DND-41 (cell line): ENCODE measurements around the gene HOXD10.

ENCODE experiments used
- ATAC-seq: fragments of 200-7000 bp; cut with Tn5 transposase; 3 replicates; pipeline ENCODE4 v1.9.1; 2021; ENCODE audit warnings: low read depth; ENCODE audit not compliant: insufficient read depth
- DNase-seq: peaks from one replicate; pipeline ENCODE4 v3.0.0-alpha.2; 2020
- H2AFZ ChIP-seq: 2 replicates; pipeline ENCODE4 v1.6.0; 2012; ENCODE audit warnings: low read depth, low read length
- H3K27ac ChIP-seq: 2 replicates; pipeline ENCODE4 v1.5.1; 2012; ENCODE audit warnings: low read length, inconsistent platforms
- H3K27me3 ChIP-seq: fragments of 200-600 bp; sonication (generic); 2 replicates; pipeline ENCODE4 v1.6.0; 2012; ENCODE audit warnings: low read length, mild to moderate bottlenecking, inconsistent platforms; ENCODE audit not compliant: insufficient read depth, poor library complexity
- H3K36me3 ChIP-seq: 2 replicates; pipeline ENCODE4 v1.5.1; 2012; ENCODE audit warnings: low read length, inconsistent platforms; ENCODE audit not compliant: insufficient read depth
- H3K4me1 ChIP-seq: 2 replicates; pipeline ENCODE4 v1.5.1; 2012; ENCODE audit warnings: mild to moderate bottlenecking, low read length; ENCODE audit not compliant: insufficient read depth
- H3K4me2 ChIP-seq: 2 replicates; pipeline ENCODE4 v1.6.0; 2012; ENCODE audit warnings: mild to moderate bottlenecking, moderate library complexity, low read length, inconsistent platforms; ENCODE audit not compliant: insufficient read depth
- H3K4me3 ChIP-seq, 2 experiments: fragments of 200-600 bp in 1 of 2; shearing (Covaris generic) in 1 of 2; 2 replicates each; pipeline ENCODE4 v1.5.1; 2012 to 2016; ENCODE audit warnings: inconsistent platforms in 2 of 2, low read length in 2 of 2, mild to moderate bottlenecking in 2 of 2, low read depth in 1 of 2, moderate library complexity in 1 of 2
- H3K79me2 ChIP-seq: 2 replicates; pipeline ENCODE4 v1.6.0; 2012; ENCODE audit warnings: low read length, inconsistent platforms; ENCODE audit not compliant: insufficient read depth
- H3K9ac ChIP-seq: 2 replicates; pipeline ENCODE4 v1.6.0; 2012; ENCODE audit warnings: low read depth, mild to moderate bottlenecking, inconsistent platforms, low read length, moderate library complexity
- H3K9me3 ChIP-seq: 2 replicates; pipeline ENCODE4 v1.5.1; 2012; ENCODE audit warnings: low read length, moderate library complexity, mild to moderate bottlenecking, inconsistent platforms; ENCODE audit not compliant: insufficient read depth, severe bottlenecking
- H4K20me1 ChIP-seq: 2 replicates; pipeline ENCODE4 v1.6.0; 2012; ENCODE audit warnings: low read length; ENCODE audit not compliant: insufficient read depth
- CTCF ChIP-seq: IDR thresholded peaks from 2 replicates; pipeline ENCODE4 v1.5.1; 2012; ENCODE audit warnings: borderline replicate concordance, low read length, moderate library complexity, mild to moderate bottlenecking; ENCODE audit not compliant: poor library complexity, severe bottlenecking; ENCODE audit errors: extremely low read depth
- EZH2 ChIP-seq: IDR thresholded peaks from 3 replicates; pipeline ENCODE4 v1.6.1; 2012; ENCODE audit warnings: borderline replicate concordance, low read depth, mild to moderate bottlenecking, moderate library complexity, low read length, inconsistent platforms; ENCODE audit not compliant: severe bottlenecking

Gene HOXD10

GRCh38 chr2:176115883-176116813 lies at the start of gene HOXD10:
Gene HOXD10, plus strand, starts transcription at chr2:176116778. Its CDS starts 56 bp downstream, at chr2:176116834.
- no peak within 1 kb of the TSS for H3K4me3 ChIP-seq
- no peaks in the 10 kb centered on the region for H3K4me1 ChIP-seq
- H3K36me3 ChIP-seq = no peaks in the 10 kb centered on the region
- DNase-seq = no peak
- no peak within 1 kb of the TSS for H3K9ac ChIP-seq
- H2AFZ ChIP-seq = no peak within 1 kb of the TSS
- H3K4me2 ChIP-seq = no peak within 1 kb of the TSS
- H3K9me3 ChIP-seq = no peaks in the 10 kb centered on the region
- H3K27ac ChIP-seq = no peak within 1 kb of the TSS
- ATAC-seq = no peak
- no peak for TF ChIP-seq CTCF
- no peak for TF ChIP-seq EZH2
- H4K20me1 ChIP-seq = no peaks in the 10 kb centered on the region
- no peaks in the 10 kb centered on the region for H3K27me3 ChIP-seq
- H3K79me2 ChIP-seq = no peaks in the 10 kb centered on the region

DNA sequence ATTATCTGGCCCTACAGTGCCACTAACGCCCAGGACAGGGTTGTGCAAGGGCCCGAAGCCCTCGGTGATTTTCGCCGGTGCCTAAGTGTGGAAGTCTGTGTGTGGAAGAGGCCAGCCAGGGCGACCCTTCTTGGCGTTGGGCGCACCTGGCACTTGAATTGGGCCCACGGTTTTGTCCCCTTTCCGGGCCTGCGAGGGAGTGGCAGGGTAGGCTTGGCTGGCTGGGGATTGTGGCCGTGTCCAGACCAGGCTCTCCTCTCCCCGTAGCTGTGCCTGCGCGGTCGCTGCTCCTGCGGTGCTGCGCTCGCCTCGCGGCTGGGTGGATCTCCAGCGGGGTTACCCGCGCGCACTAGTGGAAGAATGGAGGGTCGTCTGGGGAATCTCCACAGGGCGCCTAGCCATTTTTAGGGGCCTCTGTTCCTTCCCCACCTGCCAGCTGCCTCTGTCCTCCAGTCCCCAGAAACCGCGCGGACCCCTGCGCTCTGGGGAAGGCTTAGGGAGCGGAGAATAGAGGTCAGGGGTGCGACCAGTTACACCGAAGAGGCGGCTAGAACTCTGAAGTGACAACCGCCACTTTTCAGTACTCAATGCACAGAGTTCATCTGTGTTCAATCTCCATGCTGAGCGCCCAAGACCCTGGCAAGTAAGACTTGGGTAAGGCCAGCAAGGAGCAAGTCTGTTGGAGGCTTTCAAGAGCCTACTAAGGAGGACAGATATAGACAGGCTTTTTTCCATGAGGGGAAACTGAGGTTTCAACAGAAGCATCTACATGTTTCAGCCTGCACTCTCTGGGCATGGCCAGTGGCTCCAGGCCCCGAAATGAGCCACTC lies 48.8 kb upstream of the HOXD10 start:
- Histone ChIP-seq H4K20me1 (no peaks in the 10 kb centered on the region), H3K4me2 (no peak overlapping the region), H3K4me1 (no peaks in the 10 kb centered on the region), H3K79me2 (no peaks in the 10 kb centered on the region), H3K9ac (no peak overlapping the region), H3K27ac (no peak overlapping the region), H3K27me3 (peaks cover 9% of the 10 kb centered on the region), H3K4me3 (no peak overlapping the region), H2AFZ (no peak overlapping the region), H3K36me3 (no peaks in the 10 kb centered on the region), H3K9me3 (no peaks in the 10 kb centered on the region)
- TF ChIP-seq CTCF = no peak
- TF ChIP-seq EZH2 = no peak
- ATAC-seq (no peak), DNase-seq (no peak)

GRCh38 chr2:176068419-176068832 lies 48.2 kb upstream of the HOXD10 start:
- no peak overlapping the region for H3K9ac ChIP-seq
- H3K27ac ChIP-seq = no peak overlapping the region
- H2AFZ ChIP-seq = no peak overlapping the region
- H3K27me3 ChIP-seq = peaks cover 15% of the 10 kb centered on the region
- TF ChIP-seq CTCF = no peak
- TF ChIP-seq EZH2 = no peak
- no peaks in the 10 kb centered on the region for H3K36me3 ChIP-seq
- no peaks in the 10 kb centered on the region for H3K9me3 ChIP-seq
- H3K4me3 ChIP-seq = no peak overlapping the region
- H3K4me1 ChIP-seq = no peaks in the 10 kb centered on the region
- H4K20me1 ChIP-seq = no peaks in the 10 kb centered on the region
- DNase-seq = no peak
- no peaks in the 10 kb centered on the region for H3K79me2 ChIP-seq
- H3K4me2 ChIP-seq = no peak overlapping the region
- no peak for ATAC-seq
